ENCODE data around the gene KCNG2.

GRCh38 chr18:79857082-79857671 is 59.4 kb downstream of the KCNG2 start:
- TF ChIP-seq CTCF (conservative IDR thresholded peaks at IDR 0.05; ENCODE audit: low read length) (no peak), EZH2phosphoT487 (IDR thresholded peaks at IDR 0.05; ENCODE audit: borderline replicate concordance, low read depth, low read length) (no peak)

All from OCI-LY7 (cell line).